Sigmoid colon (tissue), 7 donors: ENCODE measurements around the gene CTIF. TPM values are rescaled to one million over a fixed set of nuclear protein-coding genes. Genes with fewer than 3 reads are reported as not detected.

Source experiments
- DNase-seq: peaks from one replicate; pipeline ENCODE4 v3.0.0-alpha.2; 2019
- H3K27ac ChIP-seq, 4 donors: fragments of 200-600 bp; sonication (generic); one replicate each; pipeline ENCODE4 v1.5.1; 2016 to 2019; ENCODE audit warnings: mild to moderate bottlenecking in 1 of 4
- H3K27me3 ChIP-seq, 3 donors: fragments of 200-600 bp; sonication (generic); one replicate each; pipeline ENCODE4 v1.5.1; 2019; ENCODE audit warnings: mild to moderate bottlenecking in 1 of 3
- H3K36me3 ChIP-seq, 4 donors: fragments of 200-600 bp; sonication (generic); one replicate each; pipeline ENCODE4 v1.5.1; 2016 to 2019
- H3K4me1 ChIP-seq, 4 donors: fragments of 200-600 bp; sonication (generic); one replicate each; pipeline ENCODE4 v1.5.1; 2017 to 2019
- H3K4me3 ChIP-seq, 4 donors: fragments of 200-600 bp; sonication (generic); one replicate each; pipeline ENCODE4 v1.5.1; 2017 to 2019; ENCODE audit warnings: mild to moderate bottlenecking in 2 of 4, moderate library complexity in 1 of 4
- H3K9me3 ChIP-seq, 4 donors: fragments of 200-600 bp in 3 of 4; sonication (generic) in 3 of 4; one replicate each; pipeline versions ENCODE4 v1.5.1 to v1.6.1; 2013 to 2019
- CTCF ChIP-seq, 4 experiments: fragments of 450-650 bp in 3 of 4; fragments of 200-600 bp in 1 of 4; IDR thresholded peaks; one replicate each; pipeline ENCODE4 v1.5.1; 2016 to 2019; ENCODE audit warnings: antibody characterized with exemption in 4 of 4, mild to moderate bottlenecking in 3 of 4, moderate library complexity in 2 of 4
- EP300 ChIP-seq, 4 donors: sonication (generic); formaldehyde crosslinking; IDR thresholded peaks; one replicate each; pipeline ENCODE4 v1.6.1; 2017; ENCODE audit warnings: antibody characterized with exemption in 4 of 4
- POLR2A ChIP-seq, 2 donors: fragments of 450-650 bp; IDR thresholded peaks; one replicate each; pipeline ENCODE4 v1.6.1; 2016; ENCODE audit warnings: antibody characterized with exemption in 2 of 2, mild to moderate bottlenecking in 2 of 2, moderate library complexity in 2 of 2
- POLR2AphosphoS5 ChIP-seq, 4 donors: sonication (generic); formaldehyde crosslinking; IDR thresholded peaks; one replicate each; pipeline ENCODE4 v1.6.1; 2017; ENCODE audit warnings: antibody characterized with exemption in 4 of 4
- WGBS, 2 donors: extraction: QIAGEN DNeasy Blood & Tissue Kit; methylation state at CpG; one replicate each; pipeline ENCODE4 v1.1.7; 2013; 5-methylcytosine and 5-hydroxymethylcytosine counted together
- intact Hi-C: fragments of 100-400 bp; cut with DNase I; formaldehyde crosslinking; loops from one replicate; pipeline ENCODE4 v1.15.1; 2023
- polyA plus RNA-seq, 3 donors: library from polyadenylated mRNA; stranded (reverse); fragments of 200-250 nt; gene quantifications; one replicate each; pipeline ENCODE4 v1.2.3, GENCODE V29; 2013
- total RNA-seq, 4 donors: library from RNA; depleted of rRNA; stranded (reverse); fragments of >200 nt; gene quantifications; one replicate each; pipeline ENCODE4 v1.1.0, GENCODE V29; 2016
- donor health status: healthy with polysubstance abuse.
- donor health status: Bipolar disorder and iron deficiency.
- donor health status: healthy.

Gene CTIF
- total and polyA plus RNA-seq, 7 donors, result 3.6 to 65.9 (median 22.5) TPM

DNA sequence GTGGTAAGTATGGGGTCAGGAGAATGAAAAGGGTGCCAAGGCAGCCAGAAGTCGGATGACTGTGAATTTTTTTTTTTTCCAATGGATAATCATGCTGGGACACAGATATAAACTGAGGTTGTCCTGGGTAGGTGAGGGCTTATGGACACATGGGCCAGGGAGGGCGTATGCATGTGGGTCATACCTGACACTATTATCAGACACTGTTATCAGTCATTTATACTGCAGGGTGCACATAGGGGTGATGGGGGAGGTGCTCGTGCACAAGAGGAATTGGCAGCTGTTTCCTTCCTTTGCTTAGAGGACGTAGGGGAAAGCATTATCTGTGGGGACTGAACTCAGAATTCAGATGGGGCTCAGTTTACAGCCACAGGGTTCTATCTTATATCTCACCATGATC, 10.1 kb downstream of the CTIF start:
- Histone ChIP-seq H3K36me3 (no peaks in the 10 kb centered on the region), H3K4me3 (no peak overlapping the region), H3K4me1 (peaks cover 0 to 66% (median 53%) of the 10 kb centered on the region in 4 donors), H3K9me3 (no peaks in the 10 kb centered on the region), H3K27ac (peak overlapping the region; percentile 77 to 98 (median 89)), H3K27me3 (no peaks in the 10 kb centered on the region)
- DNase-seq, result no peak
- TF ChIP-seq EP300 (IDR thresholded peaks at IDR 0.05) (no peak), CTCF (IDR thresholded peaks at IDR 0.05) (no peak), POLR2AphosphoS5 (IDR thresholded peaks at IDR 0.05) (no peak), POLR2A (IDR thresholded peaks at IDR 0.05) (no peak)
- WGBS, 2 donors, result 70 to 88% methylated on average over 4 of the region's 4 CpGs
- intact Hi-C loops, result loop anchor here (5.0 to 10.0 kb wide), 4 partner anchors 43 to 1736 kb away; partner anchors contain the start of genes CXXC1 and MBD1

GRCh38 chr18:48550101-48550729, 11.4 kb downstream of the CTIF start:
- WGBS, 2 donors, result 89 to 93% methylated on average over 2 of the region's 2 CpGs
- H3K36me3 ChIP-seq, result no peaks in the 10 kb centered on the region
- H3K4me3 ChIP-seq, result no peak overlapping the region
- TF ChIP-seq POLR2A (IDR thresholded peaks at IDR 0.05) (no peak), POLR2AphosphoS5 (IDR thresholded peaks at IDR 0.05) (no peak), EP300 (IDR thresholded peaks at IDR 0.05) (no peak), CTCF (IDR thresholded peaks at IDR 0.05) (no peak)
- no peaks in the 10 kb centered on the region for H3K9me3 ChIP-seq
- intact Hi-C loops, result no loop called here
- peaks cover 0 to 62% (median 42%) of the 10 kb centered on the region in 4 donors for H3K4me1 ChIP-seq
- peak overlapping the region in 1 of 4 donors; percentile 24 for H3K27ac ChIP-seq
- no peaks in the 10 kb centered on the region for H3K27me3 ChIP-seq
- no peak for DNase-seq

DNA sequence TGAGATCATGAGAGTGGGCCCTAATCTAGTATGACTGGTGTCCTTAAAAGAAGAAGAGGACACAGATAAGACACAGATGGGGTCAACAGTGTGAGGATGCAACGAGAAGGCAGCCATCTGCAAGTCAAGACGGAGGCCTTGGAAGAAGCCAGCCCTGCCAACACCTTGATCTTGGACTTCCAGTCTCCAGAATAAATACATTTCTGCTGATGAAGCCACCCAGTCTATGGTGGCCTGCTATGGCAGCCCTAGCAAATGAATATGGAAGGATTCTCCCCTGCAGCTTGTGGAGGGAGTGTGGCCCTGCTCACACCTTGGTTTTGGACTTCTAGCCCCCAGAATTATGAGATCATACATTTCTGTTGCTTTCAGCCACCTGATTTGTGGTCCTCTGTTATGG, 12.3 kb downstream of the CTIF start:
- no peak for DNase-seq
- peaks cover 0 to 61% (median 38%) of the 10 kb centered on the region in 4 donors for H3K4me1 ChIP-seq

GRCh38 chr18:48552130-48552529, 13.3 kb downstream of the CTIF start:
- H3K4me3 ChIP-seq, result no peak overlapping the region
- 95% methylated on average over 3 of the region's 3 CpGs for WGBS, 2 donors
- no peaks in the 10 kb centered on the region for H3K27me3 ChIP-seq
- intact Hi-C loops, result no loop called here
- TF ChIP-seq POLR2A (IDR thresholded peaks at IDR 0.05) (no peak), CTCF (IDR thresholded peaks at IDR 0.05) (no peak), EP300 (IDR thresholded peaks at IDR 0.05) (no peak), POLR2AphosphoS5 (IDR thresholded peaks at IDR 0.05) (no peak)
- H3K9me3 ChIP-seq, result no peaks in the 10 kb centered on the region
- DNase-seq, result no peak
- H3K4me1 ChIP-seq, result peaks cover 0 to 61% (median 37%) of the 10 kb centered on the region in 4 donors
- no peak overlapping the region for H3K27ac ChIP-seq
- H3K36me3 ChIP-seq, result no peaks in the 10 kb centered on the region

More for the DNA sequence above, 12.3 kb downstream of the CTIF start:
- no peaks in the 10 kb centered on the region for H3K27me3 ChIP-seq
- H3K27ac ChIP-seq, result no peak overlapping the region
- H3K9me3 ChIP-seq, result no peaks in the 10 kb centered on the region
- TF ChIP-seq EP300 (IDR thresholded peaks at IDR 0.05) (no peak), CTCF (IDR thresholded peaks at IDR 0.05) (no peak), POLR2A (IDR thresholded peaks at IDR 0.05) (no peak), POLR2AphosphoS5 (IDR thresholded peaks at IDR 0.05) (no peak)
- intact Hi-C loops, result no loop called here
- WGBS, 2 donors, result 90 to 93% methylated on average over 2 of the region's 2 CpGs
- H3K4me3 ChIP-seq, result no peak overlapping the region
- no peaks in the 10 kb centered on the region for H3K36me3 ChIP-seq
